IPS DF 4.7 (cell line): Measurements from ENCODE around the gene OCA2.
"Not testable (repeated sequence)": the region's sequence is repeated elsewhere in the genome, so short reads cannot be mapped to it uniquely, and the experiment has no call there.

Experiments
- DNase-seq: peaks from one replicate; pipeline ENCODE4 v3.0.0-alpha.2; 2013; ENCODE audit warnings: low spot score; ENCODE audit errors: extremely low read depth

OCA2 gene

DNA sequence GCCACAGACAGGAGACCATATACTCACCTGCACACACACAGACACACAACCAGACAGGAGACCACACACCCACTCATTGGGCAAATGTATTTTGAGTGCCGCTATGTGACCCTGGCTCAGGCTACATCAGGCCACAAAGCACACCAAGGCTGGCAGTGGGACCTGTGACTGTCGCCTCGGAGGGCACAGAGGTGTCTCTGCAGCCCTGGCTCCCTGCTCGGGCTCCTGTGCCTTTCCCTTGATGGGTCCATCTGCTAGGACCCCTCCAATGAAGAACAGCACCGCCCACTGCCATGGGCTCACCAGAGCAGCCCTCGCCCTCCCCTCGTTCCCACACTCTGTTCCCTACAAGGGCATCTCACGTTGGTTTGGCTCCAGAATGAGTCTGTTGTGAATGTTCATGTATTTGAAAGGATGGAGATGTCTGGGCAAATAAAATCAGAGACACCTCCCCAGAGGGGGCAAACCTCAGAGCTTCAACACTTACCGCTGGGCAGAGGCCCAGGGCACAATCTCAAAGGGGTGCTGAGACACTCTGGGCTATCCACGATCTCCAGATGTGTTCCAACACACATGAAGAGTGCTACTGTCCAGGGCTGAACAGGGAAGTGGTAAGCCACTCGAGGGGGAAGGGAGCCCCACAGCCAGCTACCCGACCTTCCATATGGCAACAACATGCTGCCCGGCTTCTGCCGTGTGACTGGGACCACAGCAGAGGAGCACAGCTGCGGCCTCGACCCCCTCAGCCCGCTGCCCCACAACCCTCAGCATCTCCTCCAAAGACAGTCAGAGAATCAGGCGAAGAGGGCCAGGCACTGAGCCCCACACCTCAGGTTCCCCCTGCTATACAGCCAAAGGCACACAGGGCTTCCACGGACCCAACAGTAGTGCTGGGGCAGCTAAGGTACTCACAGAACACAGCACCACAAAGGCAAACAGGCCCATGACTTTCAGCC, 74.9 kb downstream of the OCA2 start:
- DNase-seq = no peak

GRCh38 chr15:28023422-28023821, 75.7 kb downstream of the OCA2 start:
- DNase-seq = no peak

GRCh38 chr15:28022961-28023360, 76.2 kb downstream of the OCA2 start:
- DNase-seq = no peak

DNA sequence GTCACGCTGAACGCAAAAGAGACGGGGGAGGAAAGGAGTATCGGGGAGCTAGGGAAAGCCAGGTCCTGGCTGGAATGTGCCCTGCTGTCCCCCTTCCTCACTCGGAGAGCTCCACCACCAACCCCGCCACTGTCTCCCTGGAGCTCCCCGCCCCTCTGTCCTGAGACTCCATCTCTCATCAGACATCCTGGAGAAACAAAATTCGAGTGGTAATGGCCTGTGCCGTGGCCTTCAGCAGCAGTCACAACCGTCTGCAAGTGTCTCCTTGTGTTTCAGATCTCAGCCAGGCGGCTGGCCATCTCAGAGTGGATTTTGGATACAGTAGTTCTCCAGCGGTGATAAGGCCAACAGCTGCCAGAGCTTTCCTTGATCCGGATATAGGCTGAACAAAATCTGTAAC, 76.9 kb downstream of the OCA2 start:
- no peak for DNase-seq

DNA sequence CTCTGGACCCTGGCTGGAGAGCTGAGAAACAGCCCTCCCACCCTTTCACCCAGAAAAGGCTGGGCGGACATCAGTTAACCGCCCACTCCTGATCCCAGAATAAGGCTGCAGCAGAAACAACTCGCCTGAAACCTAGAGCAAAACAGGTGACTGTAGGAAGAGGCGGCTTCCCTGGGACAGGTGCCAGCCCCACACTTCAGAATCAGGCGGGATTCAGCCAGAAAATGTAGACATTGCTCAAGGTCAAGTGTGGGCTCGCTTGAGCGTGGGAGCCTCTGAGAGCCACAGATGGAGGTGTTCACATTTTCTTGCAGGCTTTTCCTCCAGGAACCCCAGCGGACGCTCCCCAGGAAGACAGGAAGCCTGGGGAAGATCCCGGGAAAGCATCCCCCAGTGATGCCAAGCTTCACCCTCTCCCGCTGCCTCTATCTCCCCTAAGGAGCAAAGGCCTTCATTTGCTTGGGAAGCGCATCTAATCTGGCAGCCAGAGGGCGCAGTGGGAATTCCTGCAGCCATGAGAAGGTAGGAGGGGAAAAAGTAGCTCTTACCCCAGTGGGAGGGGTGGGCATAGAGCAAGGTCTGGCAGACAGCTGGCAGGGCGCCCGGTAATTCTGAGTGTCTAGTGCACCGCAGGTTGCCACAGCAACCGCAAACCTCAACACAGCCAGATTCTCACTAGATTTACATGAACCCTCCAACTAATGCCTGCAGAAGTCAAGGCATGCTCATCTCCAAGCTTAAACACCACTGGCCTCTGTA, 77.7 kb downstream of the OCA2 start:
- peak; percentile 30 for DNase-seq

DNA sequence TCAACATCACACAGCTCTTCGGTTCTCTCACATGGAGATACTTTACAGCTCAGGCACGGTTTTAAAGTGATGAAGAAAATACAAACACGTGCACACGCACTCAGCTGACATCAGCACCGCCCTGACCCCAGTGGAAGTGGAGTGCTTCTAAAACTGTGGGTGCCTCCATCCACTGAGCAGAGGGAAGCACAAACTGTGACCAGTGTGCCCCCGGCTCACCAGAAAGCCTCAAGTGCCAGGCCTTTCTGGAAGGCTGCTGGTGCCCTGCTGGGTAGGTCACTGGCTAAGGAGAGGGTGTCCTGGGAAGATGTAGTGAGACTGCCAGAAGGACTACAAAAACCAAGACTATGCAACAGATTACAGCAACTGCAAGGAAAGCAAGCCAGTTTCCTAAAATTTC, 78.5 kb downstream of the OCA2 start:
- DNase-seq = no peak

DNA sequence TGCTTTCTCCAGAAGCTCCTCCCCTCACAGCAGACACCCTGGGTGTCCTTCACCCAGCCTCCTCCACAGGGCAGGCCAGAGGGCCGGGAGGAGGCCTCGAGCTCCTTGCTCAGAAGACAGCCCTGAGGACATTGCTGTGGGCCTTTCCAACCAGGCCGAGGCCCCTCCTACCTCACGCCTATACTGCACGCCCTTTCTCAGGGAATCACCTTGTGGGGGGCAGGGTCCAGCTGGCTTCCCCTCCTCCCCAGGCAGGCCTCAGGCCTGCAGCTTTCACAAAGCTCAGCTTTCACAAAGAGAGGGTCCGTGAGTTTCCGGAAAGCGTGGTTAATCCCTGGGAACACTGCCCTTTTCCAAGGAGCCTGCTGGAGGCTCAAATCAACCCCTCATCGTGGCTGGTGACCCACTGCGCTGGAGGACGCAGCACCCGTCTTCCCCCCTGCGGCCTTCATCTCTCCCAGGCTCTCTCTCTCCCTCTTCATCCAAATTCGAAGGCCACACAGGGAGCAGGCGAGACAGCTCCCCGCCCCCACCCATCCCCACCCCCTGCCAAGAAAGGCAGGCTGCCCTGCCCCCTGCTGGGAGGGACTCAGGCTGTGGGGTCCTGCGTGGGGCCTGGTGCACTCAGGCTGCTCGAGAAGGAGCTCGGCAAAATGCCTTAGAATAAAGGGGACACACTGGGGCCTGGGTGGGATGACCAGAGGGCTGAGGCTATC, 79.4 kb downstream of the OCA2 start:
- no peak for DNase-seq

GRCh38 chr15:28018291-28019044, 80.6 kb downstream of the OCA2 start:
- DNase-seq = no peak

- DNase-seq = no peak
Measured at GRCh38 chr15:28017423-28017924, 81.6 kb downstream of the OCA2 start.

DNA sequence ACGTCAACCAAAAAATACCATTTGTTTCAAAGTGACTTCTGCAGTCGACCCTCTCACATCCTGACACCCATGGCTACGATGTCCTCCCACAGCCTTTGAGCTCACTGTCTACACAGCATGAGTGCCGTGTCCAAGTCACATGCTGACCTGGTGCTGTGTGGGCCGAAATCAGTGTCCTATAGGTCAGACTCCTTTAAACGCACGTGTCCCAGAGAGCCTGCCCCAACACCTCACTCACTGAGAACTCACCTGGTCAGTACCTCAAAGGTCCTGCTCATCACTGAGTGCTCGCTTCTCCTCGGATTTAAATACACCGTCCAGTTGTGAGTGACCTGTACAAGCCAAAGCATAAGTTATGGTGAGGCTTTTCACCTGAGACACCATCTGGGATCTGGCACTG, 83.3 kb downstream of the OCA2 start:
- DNase-seq = no peak

- DNase-seq = no peak
Measured at GRCh38 chr15:28014623-28015200, 84.4 kb downstream of the OCA2 start.

DNA sequence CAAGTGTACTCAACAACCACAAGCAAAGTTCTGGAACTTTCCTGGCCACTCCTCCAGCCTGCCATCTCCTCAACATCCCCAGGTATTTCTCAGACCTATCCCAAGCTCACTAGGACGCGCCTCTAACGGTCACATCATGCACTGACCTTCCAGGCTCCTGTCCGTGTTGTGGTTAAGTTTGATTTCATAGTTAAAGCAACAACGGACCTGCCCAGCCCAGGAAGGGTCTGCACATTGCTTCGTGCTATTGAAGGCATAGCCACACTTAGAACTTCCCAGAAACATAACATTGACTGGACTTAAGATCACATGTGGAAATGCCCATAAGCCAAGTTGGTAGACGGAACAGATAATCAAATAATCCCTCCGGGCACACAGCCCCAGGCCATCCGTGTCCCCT, 85.1 kb downstream of the OCA2 start:
- DNase-seq = no peak

GRCh38 chr15:28013480-28013879, 85.6 kb downstream of the OCA2 start:
- DNase-seq = no peak

- no peak for DNase-seq
Measured at GRCh38 chr15:28012231-28012630, 86.9 kb downstream of the OCA2 start.

DNA sequence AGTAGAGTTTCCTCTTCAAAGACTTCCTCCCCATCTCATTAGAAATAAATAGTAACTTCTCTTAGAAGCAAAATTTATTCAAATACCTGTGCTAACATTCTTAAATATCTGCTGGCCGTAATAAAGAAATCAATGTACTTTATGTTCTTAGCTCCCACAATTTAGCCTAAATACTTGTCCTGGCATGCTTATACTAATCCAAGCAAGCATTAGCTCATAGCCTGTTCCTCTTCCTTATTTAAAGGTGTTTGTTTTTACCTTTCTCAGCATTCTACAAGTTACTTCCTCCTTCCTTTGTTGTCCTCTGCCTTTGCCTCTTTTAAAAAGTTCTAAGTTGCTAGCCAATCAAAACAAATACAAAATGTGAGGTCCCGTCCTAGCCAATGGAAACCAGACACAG, 90.9 kb downstream of the OCA2 start:
- DNase-seq = not testable (repeated sequence)

GRCh38 chr15:28006116-28006905, 92.8 kb downstream of the OCA2 start:
- DNase-seq = no peak

- no peak for DNase-seq
Measured at GRCh38 chr15:28005004-28005527, 94.0 kb downstream of the OCA2 start.

DNA sequence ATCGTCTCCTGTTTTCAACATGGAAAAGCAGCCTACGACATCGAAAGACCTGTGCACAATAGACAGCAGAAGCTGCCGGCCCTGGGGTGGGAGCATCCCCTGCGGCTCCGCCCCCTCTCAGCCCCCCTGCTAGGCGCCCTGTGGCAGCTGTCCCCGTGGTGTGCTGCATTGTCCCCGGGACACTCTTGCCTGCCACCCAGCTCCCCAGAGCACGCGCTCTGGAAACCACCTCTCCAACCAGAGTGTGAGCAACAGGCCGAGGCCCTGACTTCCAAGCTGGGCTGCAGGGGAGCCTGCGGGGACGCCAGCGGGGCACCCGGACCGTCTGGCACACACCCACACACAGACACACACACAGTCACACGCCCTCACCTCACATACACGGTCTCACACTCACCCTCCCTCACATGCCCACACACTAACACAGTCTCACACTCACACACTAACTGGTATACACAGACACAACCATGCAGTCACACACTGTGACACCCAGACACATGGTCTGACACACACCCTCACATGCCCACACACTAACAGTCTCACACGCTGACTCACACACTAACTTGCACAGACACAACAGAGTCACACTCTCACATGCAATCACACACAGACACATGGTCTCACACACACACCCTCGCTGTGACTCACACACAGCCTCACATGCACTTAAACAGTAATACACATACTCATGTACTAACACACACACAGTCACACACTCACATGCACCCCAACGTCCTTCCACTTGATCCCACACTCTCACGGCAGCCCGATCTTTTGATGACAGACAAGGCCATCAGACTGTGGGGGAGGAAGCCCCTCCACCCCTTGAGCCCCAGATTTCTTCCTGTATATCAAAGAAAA, 94.7 kb downstream of the OCA2 start:
- DNase-seq = no peak
